Osteoblast (primary cell): ENCODE measurements around the gene GNG14. TPM values are rescaled to one million over a fixed set of nuclear protein-coding genes. Genes with fewer than 3 reads are reported as not detected.

Experiments
- DNase-seq: peaks from one replicate; pipeline ENCODE4 v3.0.0; 2011; ENCODE audit warnings: low spot score, mixed read lengths; ENCODE audit not compliant: insufficient read length; ENCODE audit errors: missing footprints
- H2AFZ ChIP-seq: 2 replicates; pipeline ENCODE4 v1.6.0; 2011; ENCODE audit warnings: mild to moderate bottlenecking, low read length
- H3K27ac ChIP-seq: 2 replicates; pipeline ENCODE4 v1.5.1; 2011; ENCODE audit warnings: mild to moderate bottlenecking, low read depth, low read length, moderate library complexity
- H3K27me3 ChIP-seq: 2 replicates; pipeline ENCODE4 v1.6.0; 2012; ENCODE audit warnings: mild to moderate bottlenecking, control low read depth, inconsistent platforms, low read length, moderate library complexity; ENCODE audit not compliant: insufficient read depth
- H3K36me3 ChIP-seq: 2 replicates; pipeline ENCODE4 v1.5.1; 2011; ENCODE audit warnings: mild to moderate bottlenecking, low read length, control low read depth, moderate library complexity; ENCODE audit not compliant: insufficient read depth
- H3K4me1 ChIP-seq: 2 replicates; pipeline ENCODE4 v1.5.1; 2011; ENCODE audit warnings: mild to moderate bottlenecking, low read length, control low read depth, moderate library complexity; ENCODE audit not compliant: insufficient read depth
- H3K4me2 ChIP-seq: 2 replicates; pipeline ENCODE4 v1.6.0; 2011; ENCODE audit warnings: mild to moderate bottlenecking, low read length; ENCODE audit not compliant: insufficient read depth
- H3K4me3 ChIP-seq: fragments of 200-600 bp; sonication (generic); 3 replicates; pipeline ENCODE4 v1.5.1; 2012; ENCODE audit warnings: mild to moderate bottlenecking, low read length, inconsistent platforms; ENCODE audit not compliant: insufficient read depth
- H3K79me2 ChIP-seq: 2 replicates; pipeline ENCODE4 v1.6.0; 2012; ENCODE audit warnings: mild to moderate bottlenecking, low read length, control low read depth, inconsistent platforms; ENCODE audit not compliant: insufficient read depth
- H3K9me3 ChIP-seq: 2 replicates; pipeline ENCODE4 v1.5.1; 2011; ENCODE audit warnings: low read depth, low read length, control low read depth
- H4K20me1 ChIP-seq: 2 replicates; pipeline ENCODE4 v1.6.0; 2012; ENCODE audit warnings: mild to moderate bottlenecking, low read length, control low read depth; ENCODE audit not compliant: insufficient read depth
- total RNA-seq: library from RNA; depleted of rRNA; stranded (reverse); fragments of >200 nt; gene quantifications from 2 replicates; pipeline ENCODE4 v1.2.3, GENCODE V29; 2012
- TF ChIP-seq, protein P1 (sequence below): IDR thresholded peaks from 2 replicates; pipeline ENCODE4 v1.5.1; 2011; ENCODE audit warnings: mild to moderate bottlenecking, low read depth, low read length, moderate library complexity; ENCODE audit errors: extremely low read depth

GNG14 gene
- total RNA-seq, 1 donor = not detected

GRCh38 chr19:12726988-12727316 is 39.2 kb downstream of the GNG14 start:
- H3K4me3 ChIP-seq = no peak overlapping the region

DNA sequence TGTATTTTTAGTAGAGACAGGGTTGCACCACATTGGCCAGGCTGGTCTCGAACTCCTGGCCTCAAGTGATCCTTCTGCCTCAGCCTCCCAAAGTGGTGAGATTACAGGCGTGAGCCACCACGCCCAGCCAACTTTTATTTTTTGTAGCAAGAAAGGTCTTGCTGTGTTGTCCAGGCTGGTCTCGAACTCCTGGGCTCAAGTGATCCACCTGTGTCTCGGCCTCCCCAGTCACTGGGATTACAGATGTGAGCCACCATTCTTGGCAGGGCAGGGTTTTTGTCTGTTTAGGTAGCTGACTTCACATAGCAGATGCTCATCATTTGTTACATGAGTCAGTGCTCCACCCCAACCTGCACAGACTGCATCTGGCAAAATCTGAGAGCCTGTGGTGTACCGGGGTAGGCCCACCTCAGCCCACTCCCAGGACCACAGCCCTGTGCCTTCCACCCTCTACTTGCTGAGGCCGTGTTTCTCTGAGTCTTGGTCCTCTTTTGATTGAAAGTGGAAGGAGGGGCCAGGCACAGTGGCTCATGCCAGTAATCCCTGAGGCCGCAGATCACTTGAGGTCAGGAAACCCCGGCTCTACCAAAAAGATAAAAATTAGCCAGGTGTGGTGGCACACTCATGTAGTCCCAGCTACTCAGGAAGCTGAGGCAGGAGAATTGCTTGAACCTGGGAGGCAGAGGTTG is 40.1 kb downstream of the GNG14 start:
- Histone ChIP-seq H3K4me2 (no peak overlapping the region), H3K4me1 (peaks cover 22% of the 10 kb centered on the region), H3K9me3 (no peaks in the 10 kb centered on the region), H3K79me2 (peaks cover 45% of the 10 kb centered on the region), H3K4me3 (no peak overlapping the region), H3K36me3 (peaks cover 42% of the 10 kb centered on the region), H3K27ac (no peak overlapping the region), H3K27me3 (no peaks in the 10 kb centered on the region), H2AFZ (no peak overlapping the region), H4K20me1 (peaks cover 27% of the 10 kb centered on the region)
- DNase-seq = peak; percentile 17
- TF ChIP-seq, protein P1, sequence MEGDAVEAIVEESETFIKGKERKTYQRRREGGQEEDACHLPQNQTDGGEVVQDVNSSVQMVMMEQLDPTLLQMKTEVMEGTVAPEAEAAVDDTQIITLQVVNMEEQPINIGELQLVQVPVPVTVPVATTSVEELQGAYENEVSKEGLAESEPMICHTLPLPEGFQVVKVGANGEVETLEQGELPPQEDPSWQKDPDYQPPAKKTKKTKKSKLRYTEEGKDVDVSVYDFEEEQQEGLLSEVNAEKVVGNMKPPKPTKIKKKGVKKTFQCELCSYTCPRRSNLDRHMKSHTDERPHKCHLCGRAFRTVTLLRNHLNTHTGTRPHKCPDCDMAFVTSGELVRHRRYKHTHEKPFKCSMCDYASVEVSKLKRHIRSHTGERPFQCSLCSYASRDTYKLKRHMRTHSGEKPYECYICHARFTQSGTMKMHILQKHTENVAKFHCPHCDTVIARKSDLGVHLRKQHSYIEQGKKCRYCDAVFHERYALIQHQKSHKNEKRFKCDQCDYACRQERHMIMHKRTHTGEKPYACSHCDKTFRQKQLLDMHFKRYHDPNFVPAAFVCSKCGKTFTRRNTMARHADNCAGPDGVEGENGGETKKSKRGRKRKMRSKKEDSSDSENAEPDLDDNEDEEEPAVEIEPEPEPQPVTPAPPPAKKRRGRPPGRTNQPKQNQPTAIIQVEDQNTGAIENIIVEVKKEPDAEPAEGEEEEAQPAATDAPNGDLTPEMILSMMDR = no peak

More at GRCh38 chr19:12726988-12727316, 39.2 kb downstream of the GNG14 start:
- Histone ChIP-seq H3K9me3 (no peaks in the 10 kb centered on the region), H3K27ac (no peak overlapping the region), H3K79me2 (peaks cover 37% of the 10 kb centered on the region), H3K27me3 (no peaks in the 10 kb centered on the region), H3K4me2 (no peak overlapping the region), H4K20me1 (peaks cover 19% of the 10 kb centered on the region), H3K36me3 (peaks cover 42% of the 10 kb centered on the region), H3K4me1 (peaks cover 17% of the 10 kb centered on the region), H2AFZ (no peak overlapping the region)
- TF ChIP-seq, protein P1 = no peak
- no peak for DNase-seq

GRCh38 chr19:12730064-12730463 is 42.3 kb downstream of the GNG14 start:
- H4K20me1 ChIP-seq = peaks cover 38% of the 10 kb centered on the region
- no peak overlapping the region for H3K4me3 ChIP-seq
- H3K27ac ChIP-seq = no peak overlapping the region
- H3K4me2 ChIP-seq = no peak overlapping the region
- TF ChIP-seq, protein P1 = no peak
- no peaks in the 10 kb centered on the region for H3K9me3 ChIP-seq
- no peak overlapping the region for H2AFZ ChIP-seq
- peaks cover 16% of the 10 kb centered on the region for H3K4me1 ChIP-seq
- peak; percentile 21 for DNase-seq
- H3K79me2 ChIP-seq = peaks cover 53% of the 10 kb centered on the region
- H3K36me3 ChIP-seq = peaks cover 42% of the 10 kb centered on the region
- H3K27me3 ChIP-seq = no peaks in the 10 kb centered on the region

- H3K27me3 ChIP-seq = no peaks in the 10 kb centered on the region
- no peak overlapping the region for H2AFZ ChIP-seq
- peaks cover 42% of the 10 kb centered on the region for H3K36me3 ChIP-seq
- no peak for DNase-seq
- H3K4me3 ChIP-seq = no peak overlapping the region
- no peak overlapping the region for H3K27ac ChIP-seq
- peaks cover 53% of the 10 kb centered on the region for H3K79me2 ChIP-seq
- TF ChIP-seq, protein P1 = no peak
- peaks cover 18% of the 10 kb centered on the region for H3K4me1 ChIP-seq
- no peak overlapping the region for H3K4me2 ChIP-seq
- no peaks in the 10 kb centered on the region for H3K9me3 ChIP-seq
- H4K20me1 ChIP-seq = peaks cover 38% of the 10 kb centered on the region
Observed at GRCh38 chr19:12731337-12731736, 43.5 kb downstream of the GNG14 start.
